ENCODE measurements around the gene BABAM2.

BABAM2 gene

GRCh38 chr2:27912512-27912911 lies 22.0 kb downstream of the BABAM2 start:
- DNase-seq, result no peak
- Histone ChIP-seq H3K27me3 (replicated peaks; ENCODE audit: insufficient read depth, low read length) (no peaks in the 10 kb centered on the region), H2AFZ (ENCODE audit: low read length) (no peak overlapping the region), H3K9ac (ENCODE audit: low read length) (no peak overlapping the region), H3K4me1 (ENCODE audit: low read length) (no peaks in the 10 kb centered on the region), H3K4me2 (ENCODE audit: low read depth, low read length) (no peak overlapping the region), H3F3A (ENCODE audit: insufficient read depth, low read length) (no peaks in the 10 kb centered on the region), H3K27ac (ENCODE audit: low read length) (no peak overlapping the region), H3K36me3 (replicated peaks; ENCODE audit: insufficient read depth, low read length) (no peaks in the 10 kb centered on the region), H3K9me2 (replicated peaks; ENCODE audit: insufficient read depth, low read length) (no peaks in the 10 kb centered on the region), H3K4me3 (ENCODE audit: low read length) (no peak overlapping the region), H4K20me1 (ENCODE audit: insufficient read depth, low read length) (no peaks in the 10 kb centered on the region), H3K79me2 (ENCODE audit: low read length) (no peaks in the 10 kb centered on the region), H3K9me3 (replicated peaks; ENCODE audit: insufficient read depth, low read length) (no peaks in the 10 kb centered on the region)
- TF ChIP-seq EZH2phosphoT487 (IDR thresholded peaks at IDR 0.05; ENCODE audit: low read length), result no peak
- TF ChIP-seq EZH2 (optimal IDR thresholded peaks at IDR 0.05; ENCODE audit: low read depth, low read length), result no peak
- no peak for TF ChIP-seq CTCF (IDR thresholded peaks at IDR 0.05; ENCODE audit: low read length)

GRCh38 chr2:27914041-27914804 lies 23.7 kb downstream of the BABAM2 start:
- H3K4me3 ChIP-seq (ENCODE audit: low read length), result no peak overlapping the region
- no peak overlapping the region for H2AFZ ChIP-seq (ENCODE audit: low read length)
- H3K9me2 ChIP-seq (replicated peaks; ENCODE audit: insufficient read depth, low read length), result no peaks in the 10 kb centered on the region
- no peak overlapping the region for H3K4me2 ChIP-seq (ENCODE audit: low read depth, low read length)
- H3K9me3 ChIP-seq (replicated peaks; ENCODE audit: insufficient read depth, low read length), result no peaks in the 10 kb centered on the region
- H3K79me2 ChIP-seq (ENCODE audit: low read length), result no peaks in the 10 kb centered on the region
- no peak overlapping the region for H3K27ac ChIP-seq (ENCODE audit: low read length)
- no peaks in the 10 kb centered on the region for H3K27me3 ChIP-seq (replicated peaks; ENCODE audit: insufficient read depth, low read length)
- H3F3A ChIP-seq (ENCODE audit: insufficient read depth, low read length), result no peaks in the 10 kb centered on the region
- H3K36me3 ChIP-seq (replicated peaks; ENCODE audit: insufficient read depth, low read length), result no peaks in the 10 kb centered on the region
- no peak for DNase-seq
- H3K9ac ChIP-seq (ENCODE audit: low read length), result no peak overlapping the region
- no peaks in the 10 kb centered on the region for H3K4me1 ChIP-seq (ENCODE audit: low read length)
- TF ChIP-seq EZH2phosphoT487 (IDR thresholded peaks at IDR 0.05; ENCODE audit: low read length) (no peak), EZH2 (optimal IDR thresholded peaks at IDR 0.05; ENCODE audit: low read depth, low read length) (no peak), CTCF (IDR thresholded peaks at IDR 0.05; ENCODE audit: low read length) (no peak)
- no peaks in the 10 kb centered on the region for H4K20me1 ChIP-seq (ENCODE audit: insufficient read depth, low read length)

DNA sequence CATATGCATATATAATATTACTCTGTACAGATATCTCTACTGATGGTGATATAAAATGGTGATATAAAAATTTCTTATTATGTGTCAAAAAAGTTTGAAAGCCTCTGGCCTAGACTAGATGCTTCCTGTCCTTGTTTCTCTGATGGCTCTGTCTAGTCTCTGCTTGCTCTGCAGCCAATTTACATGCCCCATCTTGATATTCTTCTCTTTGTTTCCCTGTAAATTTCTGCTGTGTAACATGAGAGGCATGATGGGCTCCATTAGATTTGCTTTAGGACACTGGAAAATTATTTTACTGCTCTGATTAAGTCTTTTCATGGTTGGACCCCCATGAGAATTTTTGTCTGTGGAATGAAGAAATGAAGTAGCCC lies 24.3 kb downstream of the BABAM2 start:
- Histone ChIP-seq H3K9me3 (replicated peaks; ENCODE audit: insufficient read depth, low read length) (no peaks in the 10 kb centered on the region), H4K20me1 (ENCODE audit: insufficient read depth, low read length) (no peaks in the 10 kb centered on the region), H3K4me2 (ENCODE audit: low read depth, low read length) (no peak overlapping the region), H3K9me2 (replicated peaks; ENCODE audit: insufficient read depth, low read length) (no peaks in the 10 kb centered on the region), H3F3A (ENCODE audit: insufficient read depth, low read length) (no peaks in the 10 kb centered on the region), H3K36me3 (replicated peaks; ENCODE audit: insufficient read depth, low read length) (no peaks in the 10 kb centered on the region), H3K27me3 (replicated peaks; ENCODE audit: insufficient read depth, low read length) (no peaks in the 10 kb centered on the region), H2AFZ (ENCODE audit: low read length) (no peak overlapping the region), H3K4me1 (ENCODE audit: low read length) (no peaks in the 10 kb centered on the region), H3K27ac (ENCODE audit: low read length) (no peak overlapping the region), H3K4me3 (ENCODE audit: low read length) (no peak overlapping the region), H3K79me2 (ENCODE audit: low read length) (no peaks in the 10 kb centered on the region), H3K9ac (ENCODE audit: low read length) (no peak overlapping the region)
- no peak for DNase-seq
- TF ChIP-seq EZH2 (optimal IDR thresholded peaks at IDR 0.05; ENCODE audit: low read depth, low read length) (no peak), CTCF (IDR thresholded peaks at IDR 0.05; ENCODE audit: low read length) (no peak), EZH2phosphoT487 (IDR thresholded peaks at IDR 0.05; ENCODE audit: low read length) (no peak)
